Stimulated activated CD4-positive, alpha-beta T cell treated with anti-CD3 and anti-CD28 coated beads, Interleukin-15, amount 100 ng/mL, for 24 hours (primary cell): ENCODE results near the gene CEP290.

Source experiments
- DNase-seq: peaks from one replicate; pipeline ENCODE4 v3.0.0-alpha.2; 2020

The CEP290 gene, protein sequence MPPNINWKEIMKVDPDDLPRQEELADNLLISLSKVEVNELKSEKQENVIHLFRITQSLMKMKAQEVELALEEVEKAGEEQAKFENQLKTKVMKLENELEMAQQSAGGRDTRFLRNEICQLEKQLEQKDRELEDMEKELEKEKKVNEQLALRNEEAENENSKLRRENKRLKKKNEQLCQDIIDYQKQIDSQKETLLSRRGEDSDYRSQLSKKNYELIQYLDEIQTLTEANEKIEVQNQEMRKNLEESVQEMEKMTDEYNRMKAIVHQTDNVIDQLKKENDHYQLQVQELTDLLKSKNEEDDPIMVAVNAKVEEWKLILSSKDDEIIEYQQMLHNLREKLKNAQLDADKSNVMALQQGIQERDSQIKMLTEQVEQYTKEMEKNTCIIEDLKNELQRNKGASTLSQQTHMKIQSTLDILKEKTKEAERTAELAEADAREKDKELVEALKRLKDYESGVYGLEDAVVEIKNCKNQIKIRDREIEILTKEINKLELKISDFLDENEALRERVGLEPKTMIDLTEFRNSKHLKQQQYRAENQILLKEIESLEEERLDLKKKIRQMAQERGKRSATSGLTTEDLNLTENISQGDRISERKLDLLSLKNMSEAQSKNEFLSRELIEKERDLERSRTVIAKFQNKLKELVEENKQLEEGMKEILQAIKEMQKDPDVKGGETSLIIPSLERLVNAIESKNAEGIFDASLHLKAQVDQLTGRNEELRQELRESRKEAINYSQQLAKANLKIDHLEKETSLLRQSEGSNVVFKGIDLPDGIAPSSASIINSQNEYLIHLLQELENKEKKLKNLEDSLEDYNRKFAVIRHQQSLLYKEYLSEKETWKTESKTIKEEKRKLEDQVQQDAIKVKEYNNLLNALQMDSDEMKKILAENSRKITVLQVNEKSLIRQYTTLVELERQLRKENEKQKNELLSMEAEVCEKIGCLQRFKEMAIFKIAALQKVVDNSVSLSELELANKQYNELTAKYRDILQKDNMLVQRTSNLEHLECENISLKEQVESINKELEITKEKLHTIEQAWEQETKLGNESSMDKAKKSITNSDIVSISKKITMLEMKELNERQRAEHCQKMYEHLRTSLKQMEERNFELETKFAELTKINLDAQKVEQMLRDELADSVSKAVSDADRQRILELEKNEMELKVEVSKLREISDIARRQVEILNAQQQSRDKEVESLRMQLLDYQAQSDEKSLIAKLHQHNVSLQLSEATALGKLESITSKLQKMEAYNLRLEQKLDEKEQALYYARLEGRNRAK (N-terminal part only)

DNA sequence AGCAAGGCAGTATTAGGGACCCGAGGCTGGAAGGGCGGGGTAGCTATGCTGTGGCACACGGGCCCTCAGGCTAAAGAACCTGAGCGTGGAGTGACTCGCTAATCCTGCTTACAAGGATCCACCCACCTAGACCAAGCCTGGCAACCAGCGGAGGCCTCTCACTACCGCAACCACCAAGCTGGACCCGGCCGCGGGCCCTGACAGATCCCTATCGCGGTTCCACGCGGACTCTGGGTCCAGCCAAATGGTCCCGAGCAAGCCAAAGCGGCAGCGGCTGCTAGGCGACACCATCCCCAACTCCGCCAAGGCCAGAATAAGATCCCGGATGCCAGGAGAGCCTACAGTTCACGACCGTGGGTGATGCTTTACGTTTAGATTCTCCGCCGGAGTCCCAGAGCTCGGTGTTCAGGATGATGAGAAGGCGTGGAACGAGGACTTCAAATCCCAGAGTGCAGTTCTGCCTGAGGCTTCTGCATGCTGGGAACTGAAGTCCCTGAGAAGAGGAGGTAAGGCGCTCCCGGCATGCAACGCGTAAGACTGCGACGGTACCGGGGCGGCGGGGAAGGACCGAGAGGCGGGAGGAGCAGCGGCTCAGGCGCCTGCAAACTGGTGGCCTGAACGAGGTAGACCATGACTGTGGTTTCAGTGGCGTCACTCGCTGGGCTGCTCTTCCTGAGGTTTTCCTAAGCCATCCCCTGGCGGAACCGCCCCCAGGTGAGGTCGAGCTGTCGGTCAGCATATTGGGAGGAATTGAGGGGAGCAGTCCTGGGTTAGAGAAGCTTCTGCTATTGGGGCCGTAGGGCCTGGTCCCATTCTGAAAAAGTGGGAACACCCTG, at the start of gene CEP290, which contains the start of gene TMTC3:
CEP290 (minus strand) TSS at position 315 of the 836 bp plus-strand sequence. CDS start 781 bp downstream, outside the sequence.
TMTC3 (plus strand) TSS at position 534 of the 836 bp plus-strand sequence. CDS start 6,009 bp downstream, outside the sequence.
- DNase-seq, result peak; percentile 93

DNA sequence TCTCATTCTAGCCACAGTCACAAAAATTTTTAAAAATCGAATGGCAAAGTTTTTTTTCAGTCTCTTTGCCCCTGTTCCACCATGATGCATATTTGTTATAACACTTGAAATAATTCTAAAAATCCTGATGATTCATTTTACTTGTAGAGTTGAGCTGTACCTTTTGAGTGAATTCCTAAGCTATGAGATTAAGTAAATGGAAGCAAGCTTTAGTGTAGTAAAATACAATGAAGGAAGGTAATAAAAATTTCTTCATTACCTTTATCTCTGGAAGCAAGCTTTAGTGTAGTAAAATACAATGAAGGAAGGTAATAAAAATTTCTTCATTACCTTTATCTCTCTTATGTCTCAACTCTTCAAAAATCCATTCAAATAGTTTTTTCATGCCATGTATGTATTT, 46.3 kb upstream of the CEP290 start:
- DNase-seq, result no peak

DNA sequence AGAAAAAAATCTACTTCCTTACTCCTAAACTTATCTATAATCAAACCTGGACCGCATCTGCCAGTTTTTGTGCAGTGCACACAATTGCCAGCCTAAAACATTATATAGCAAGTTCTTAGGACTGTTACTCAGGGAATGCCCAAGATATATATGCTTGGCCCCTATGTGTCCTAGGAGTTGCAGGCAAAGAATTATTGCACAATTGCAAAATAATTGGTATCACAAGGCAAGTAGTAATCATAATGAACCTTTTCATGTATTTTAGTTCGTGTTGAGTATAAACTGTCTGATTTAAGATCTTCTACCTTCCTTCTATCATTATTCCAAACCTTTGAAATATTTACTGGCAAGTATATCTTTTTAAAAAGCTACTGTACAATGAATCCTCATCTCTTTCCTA, 45.7 kb upstream of the CEP290 start:
- no peak for DNase-seq

DNA sequence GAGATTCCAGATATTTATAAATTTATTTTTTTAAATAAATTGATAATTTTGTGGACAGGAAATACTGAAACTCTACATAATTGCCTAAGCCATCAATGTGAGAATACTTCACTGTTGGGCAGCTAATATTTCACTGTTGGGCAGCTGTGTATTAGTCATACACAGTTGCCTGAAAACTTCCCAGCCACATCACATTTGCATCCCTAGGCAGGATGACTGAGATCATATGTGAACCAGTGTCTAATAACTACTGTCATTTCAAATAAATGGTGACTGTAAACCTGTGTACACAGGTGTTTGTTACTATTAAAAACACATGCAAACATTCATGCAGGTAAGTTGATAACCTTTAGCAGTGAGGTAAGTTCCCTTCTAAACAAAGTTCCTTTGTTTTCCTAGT, 44.1 kb upstream of the CEP290 start:
- no peak for DNase-seq

DNA sequence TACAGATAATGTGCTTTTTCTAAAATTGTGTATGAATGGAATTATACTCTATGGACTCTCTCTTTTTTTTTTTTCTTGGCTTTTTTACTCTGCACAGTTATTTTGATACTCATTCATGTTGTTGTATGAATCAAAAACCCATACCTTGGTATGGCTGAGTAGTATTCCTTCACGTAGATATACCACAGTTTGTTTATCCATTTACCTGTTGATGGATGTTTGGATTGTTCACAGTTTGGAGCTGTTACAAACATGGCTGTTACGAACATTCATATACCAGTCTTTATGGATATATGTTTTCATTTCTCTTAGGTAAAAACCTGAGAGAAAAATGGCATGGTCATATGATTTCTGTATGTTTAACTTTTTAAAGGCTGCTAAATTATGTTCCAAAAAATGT, 43.4 kb upstream of the CEP290 start:
- no peak for DNase-seq

DNA sequence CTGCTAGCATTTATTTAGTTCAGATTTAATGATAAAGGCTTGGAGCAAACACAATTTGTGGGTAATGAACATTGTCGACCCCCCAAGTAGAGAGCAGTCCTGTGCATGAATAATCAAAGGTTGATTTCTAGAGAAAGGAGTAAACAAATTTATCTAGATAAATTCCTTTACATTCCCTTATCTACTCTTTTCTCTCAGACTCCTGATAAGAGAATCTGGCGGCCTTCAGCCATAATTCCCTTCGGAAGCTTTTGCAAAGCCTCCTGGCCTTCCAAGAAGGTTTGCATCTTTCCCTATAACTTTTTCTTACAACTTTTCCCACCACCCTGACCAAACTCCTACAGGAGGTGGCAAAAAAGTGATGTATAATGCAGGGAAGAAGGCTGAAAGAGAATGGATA, 42.3 kb upstream of the CEP290 start:
- DNase-seq, result no peak

DNA sequence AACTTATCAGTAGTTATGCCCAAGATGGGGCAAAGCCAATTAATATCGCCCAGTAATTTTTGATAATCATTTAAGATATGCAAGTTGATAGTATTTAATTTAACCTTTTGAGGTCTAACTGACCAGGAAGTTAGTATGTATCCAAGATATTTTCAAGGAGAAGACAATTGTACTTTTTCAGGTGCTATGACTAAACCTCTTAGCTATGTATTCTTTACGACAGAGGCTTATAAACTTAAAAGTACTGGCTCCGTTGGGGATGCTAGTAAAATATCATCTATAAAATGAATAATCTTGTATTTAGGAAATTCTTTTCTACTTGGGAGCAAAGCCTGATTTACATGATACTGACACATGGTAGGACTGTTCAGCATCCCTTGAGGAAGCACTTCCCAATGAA, 40.5 kb upstream of the CEP290 start:
- DNase-seq, result no peak

DNA sequence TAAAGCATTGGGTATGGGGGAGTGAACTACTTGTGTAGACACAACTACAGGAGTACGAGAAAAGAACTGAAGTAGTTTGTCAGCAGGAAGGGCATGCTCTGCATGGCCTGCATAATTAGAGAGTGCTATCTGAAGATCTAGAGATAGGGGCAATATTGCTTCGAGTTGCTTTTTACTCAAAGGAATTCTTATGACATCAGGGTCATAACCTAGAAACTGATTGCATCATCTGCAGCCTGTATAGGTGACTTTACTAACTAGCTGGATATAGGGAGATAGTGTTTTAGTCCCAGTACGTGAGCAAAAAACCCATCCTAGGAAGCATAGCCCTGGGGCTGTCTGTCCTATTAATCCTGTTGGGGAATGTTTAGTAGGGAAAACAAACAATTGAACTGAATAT, 40.0 kb upstream of the CEP290 start:
- DNase-seq, result no peak

DNA sequence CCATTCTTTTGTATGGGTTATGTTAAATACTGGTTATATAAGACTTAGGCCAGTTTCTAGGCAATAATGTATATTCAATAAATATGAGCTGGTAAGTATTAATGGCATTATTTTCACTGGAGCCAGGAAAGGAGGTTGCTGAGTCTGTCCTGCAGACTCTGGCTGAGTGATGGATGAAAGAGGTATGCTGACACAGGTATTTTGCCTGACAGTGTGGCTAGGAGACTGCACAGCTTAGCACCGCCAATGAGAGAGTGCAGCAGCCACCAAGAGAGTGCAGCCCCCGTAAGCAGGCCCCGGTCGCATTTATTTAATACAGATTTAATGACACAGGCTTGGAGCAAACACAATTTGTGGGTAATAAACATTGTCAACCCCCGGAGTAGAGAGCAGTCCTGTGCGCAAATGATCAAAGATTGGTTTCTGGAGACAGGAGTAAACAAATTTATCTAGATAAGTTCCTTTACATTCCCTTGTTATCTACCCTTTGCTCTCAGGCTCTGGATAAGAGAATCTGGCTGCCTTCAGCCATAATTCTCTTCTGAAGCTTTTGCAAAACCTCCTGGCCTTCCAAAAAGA, 37.6 kb upstream of the CEP290 start:
- no peak for DNase-seq

DNA sequence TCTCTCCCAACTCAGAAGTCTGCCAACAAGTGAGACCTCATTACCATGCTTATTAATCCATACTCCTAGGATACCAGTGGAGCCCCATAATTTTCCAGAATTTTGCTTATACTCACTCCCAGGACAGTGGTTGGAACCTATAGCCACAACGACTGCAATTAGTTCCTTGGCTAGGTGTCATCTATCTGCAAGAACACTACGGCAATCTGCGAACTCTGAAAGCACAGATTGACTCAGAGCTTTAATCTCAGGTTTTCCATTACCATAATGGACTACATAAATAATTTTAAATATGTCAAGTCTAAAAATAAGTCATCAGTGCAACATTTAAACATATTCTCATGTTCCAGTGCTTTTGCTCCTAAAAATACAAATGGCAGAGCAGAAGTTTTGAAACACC, 33.7 kb upstream of the CEP290 start:
- no peak for DNase-seq

DNA sequence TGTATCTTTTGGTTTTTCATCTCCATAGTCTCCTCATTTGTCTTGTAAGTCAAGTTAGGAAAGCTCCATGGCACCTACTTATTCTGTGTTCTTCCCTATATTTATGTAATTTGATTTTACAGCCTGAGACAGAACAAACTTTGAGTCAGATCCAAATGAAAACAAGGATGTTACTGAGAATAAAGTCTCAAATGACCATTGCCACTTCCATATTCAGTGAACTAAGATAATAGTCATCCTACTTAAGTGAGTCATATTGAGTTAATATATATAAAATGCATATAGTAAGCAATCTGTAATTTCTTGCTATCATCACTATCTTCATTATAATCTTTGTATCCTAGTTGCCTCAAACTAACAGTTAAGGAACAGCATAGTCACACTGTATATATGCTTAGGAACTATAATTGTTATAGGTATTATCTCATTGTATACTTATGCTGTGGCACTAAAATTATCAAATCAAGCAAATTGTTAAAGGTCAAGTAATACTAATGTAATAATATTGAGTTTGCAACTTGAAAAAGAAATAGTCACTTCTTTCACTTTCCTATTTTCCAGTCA, 31.0 kb upstream of the CEP290 start:
- no peak for DNase-seq

DNA sequence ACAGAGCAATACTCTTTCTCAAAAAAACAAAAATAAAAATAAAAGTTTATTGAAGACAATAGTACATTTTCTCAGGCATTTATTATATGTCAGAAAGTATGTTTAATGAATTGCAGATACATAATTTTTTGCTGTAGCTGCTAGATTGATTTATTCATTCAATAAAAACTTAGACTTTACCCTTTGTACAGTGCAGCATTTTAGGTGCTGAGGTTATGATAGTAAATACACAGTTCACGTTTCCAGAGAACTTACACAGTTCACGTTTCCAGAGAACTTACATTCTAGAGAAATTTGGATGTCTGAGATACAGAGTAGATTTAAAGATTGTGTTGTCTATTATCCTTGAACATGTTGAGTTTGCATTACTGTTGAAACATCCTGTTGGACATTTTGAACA, 25.5 kb upstream of the CEP290 start:
- no peak for DNase-seq

DNA sequence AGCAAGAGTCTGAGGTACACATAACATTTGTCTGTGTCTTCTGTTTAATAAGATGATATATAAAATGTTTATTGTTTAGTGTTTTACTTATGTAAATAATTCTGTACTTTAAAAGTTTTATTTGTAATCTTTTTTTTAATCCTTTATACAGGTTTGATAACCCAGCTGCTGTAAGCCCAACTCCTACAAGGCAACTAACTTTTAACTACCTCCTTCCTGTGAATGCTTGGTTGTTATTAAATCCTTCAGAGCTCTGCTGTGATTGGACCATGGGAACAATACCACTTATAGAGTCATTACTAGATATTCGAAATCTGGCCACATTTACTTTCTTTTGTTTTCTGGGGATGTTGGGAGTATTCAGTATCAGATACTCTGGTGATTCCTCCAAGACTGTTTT, 24.3 kb upstream of the CEP290 start:
- no peak for DNase-seq

DNA sequence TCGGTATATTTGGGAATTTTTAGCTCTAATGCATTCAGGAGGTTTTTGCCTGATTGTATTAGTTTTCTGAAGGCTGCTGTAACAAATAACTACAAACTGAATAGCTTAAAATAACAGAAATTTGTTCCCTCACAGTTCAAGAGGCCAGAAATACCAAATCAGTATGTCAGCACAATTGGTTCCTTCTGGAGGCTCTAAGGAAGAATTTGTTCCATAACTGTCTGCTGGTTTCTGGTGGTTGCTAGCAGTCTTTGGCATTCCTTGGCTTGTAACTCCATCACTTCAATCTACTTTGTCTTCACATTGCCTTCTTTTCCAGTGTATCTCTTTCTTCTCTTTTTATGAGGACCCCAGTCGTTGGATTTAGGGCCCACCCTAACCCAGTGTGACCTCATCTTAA, 21.5 kb upstream of the CEP290 start:
- no peak for DNase-seq

DNA sequence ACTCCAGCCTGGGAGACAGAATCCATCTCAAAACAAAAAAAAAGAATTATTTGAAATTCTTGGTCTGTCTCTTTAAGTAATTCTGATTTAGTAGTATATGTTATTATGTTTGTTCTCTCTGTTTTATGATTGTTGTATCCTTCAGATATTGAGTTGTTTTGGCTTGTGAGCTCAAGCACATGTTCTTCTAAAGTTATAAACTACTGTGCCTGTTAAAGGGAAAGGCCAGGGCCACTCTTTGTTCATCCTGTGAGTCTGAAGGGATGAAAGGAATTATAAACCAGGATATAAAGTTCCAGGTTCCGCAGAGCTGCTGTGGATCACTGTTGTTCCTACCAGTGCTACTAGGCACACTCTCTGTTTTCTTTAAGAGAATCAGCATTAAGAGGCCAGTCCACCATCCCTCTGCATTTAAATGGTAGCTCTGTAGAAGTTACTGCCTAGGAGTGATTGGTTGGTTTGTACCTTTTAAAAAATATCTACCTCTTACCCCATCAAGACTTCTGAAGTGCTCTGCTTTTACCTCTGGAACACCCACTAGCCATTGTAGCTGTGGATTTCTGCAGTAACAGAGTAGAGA, 14.3 kb upstream of the CEP290 start:
- DNase-seq, result no peak

DNA sequence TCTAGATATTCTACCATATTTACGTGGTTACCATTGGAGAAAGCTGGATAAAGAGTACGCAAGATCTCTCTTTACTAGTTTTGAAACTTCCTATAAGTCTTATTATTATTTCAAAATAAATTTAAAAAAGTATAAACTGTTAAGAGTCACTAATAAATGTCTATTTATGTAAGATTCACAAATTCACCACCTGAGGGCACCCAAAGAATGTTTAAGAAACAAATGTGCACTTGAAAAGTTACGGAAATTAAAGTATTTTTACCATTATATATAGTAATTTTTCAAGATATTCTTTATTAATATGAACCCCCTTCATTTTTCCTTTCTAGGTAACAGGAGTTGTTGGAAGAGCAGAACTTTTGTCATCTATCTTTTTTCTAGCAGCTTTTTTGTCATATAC, 12.1 kb upstream of the CEP290 start:
- no peak for DNase-seq

DNA sequence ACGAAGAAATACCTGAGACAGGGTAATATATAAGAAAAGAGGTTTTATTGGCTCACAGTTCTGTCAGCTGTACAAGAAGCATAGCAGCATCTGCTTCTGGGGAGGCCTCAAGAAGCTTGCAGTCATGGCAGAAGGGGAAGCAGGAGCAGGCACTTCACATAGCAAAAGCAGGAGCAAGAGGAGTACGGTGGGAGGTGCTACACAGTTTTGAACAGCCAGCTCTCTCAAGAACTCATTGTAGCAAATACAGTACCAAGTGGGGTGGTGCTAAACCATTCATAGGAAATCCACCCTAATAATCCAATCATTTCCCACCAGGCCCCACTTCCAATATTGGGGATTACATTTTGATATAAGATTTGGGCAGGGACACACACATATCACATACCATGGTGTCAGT, 8.2 kb upstream of the CEP290 start:
- no peak for DNase-seq

DNA sequence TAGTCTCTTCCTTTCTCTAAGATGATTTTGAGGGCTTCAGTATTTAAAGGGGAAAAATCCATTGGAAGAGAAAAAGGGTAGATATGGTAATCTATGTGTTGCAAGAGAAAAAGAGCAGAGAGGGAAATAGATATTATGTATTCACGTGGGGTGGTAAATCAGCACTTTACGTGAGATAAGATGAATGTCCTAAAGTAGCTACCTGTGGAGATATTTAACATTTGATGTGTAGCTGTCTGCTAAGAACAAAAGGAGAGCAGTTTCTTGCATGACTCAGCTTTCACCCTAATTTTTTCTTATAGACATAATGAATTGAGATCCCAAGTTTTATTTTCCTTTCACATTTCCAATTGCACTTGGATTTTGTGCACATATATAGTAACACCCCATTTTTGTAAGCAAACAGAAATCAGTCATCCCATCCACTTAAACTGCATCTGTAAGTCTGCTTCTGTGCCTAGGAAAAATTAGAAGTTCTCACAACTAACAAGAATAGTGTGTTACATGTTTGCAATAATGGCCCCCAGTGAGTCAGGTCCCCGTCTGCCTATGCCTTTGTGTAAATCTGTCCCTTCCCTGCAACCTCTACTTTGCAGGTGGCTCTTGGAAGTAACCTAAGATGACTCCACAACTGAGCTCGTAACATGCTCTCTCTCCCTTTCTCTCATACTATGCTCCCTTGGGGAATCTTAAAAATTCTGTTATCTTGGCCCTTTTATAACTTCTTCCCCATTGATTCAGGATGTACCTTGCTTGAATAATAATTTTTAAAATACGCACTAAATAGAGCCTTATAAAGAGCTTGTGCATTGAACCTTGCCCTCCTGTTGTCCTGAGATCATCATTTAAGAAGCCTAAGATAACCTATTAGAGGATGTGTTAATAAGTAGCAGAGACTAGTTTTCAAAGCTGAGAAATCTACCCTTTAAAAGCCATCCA, 3.9 kb upstream of the CEP290 start:
- DNase-seq, result no peak

DNA sequence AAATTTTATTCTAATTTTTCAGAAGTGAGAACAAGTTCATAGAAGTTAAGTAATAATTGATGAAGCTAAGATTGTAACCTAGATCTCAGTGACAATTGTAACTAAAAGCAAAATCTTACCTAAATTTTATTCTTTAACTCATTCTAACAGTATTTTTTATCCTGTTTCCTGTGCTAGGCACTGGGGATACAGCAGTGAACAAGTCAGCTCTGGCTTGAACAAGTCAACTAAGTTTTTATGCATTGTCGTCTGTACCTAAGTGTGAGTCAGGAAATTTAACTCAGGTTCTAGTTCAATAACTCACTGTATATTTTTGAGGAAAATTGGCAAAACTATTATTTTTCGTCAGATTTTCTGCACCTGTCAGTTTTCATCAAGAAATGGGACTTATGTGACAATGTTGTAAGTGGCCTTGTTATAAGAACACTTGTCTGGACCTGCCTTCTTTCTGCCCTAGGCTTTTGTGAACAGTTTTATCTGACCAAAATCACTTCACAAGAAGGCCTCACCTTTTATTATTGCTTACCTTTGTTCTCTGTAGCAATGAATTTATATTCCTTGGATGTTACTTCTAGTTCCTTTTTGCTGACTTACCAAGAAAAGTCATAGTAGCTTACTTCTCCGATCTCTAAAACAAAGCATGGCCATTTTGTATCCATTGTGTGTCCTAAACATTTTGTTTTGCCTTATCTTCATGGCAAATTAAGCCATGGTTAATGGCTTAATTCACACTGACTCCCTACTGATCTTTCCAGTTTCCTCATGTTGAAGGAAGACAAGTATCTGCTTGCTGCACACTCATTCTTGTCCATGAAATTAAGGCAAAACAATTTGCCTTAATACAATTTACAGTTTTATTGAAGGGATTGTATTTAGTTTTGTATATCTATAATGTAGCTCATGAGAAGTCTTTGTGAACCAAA, 2.9 kb upstream of the CEP290 start:
- DNase-seq, result no peak
